Fibroblast of lung (primary cell): ENCODE data around the gene SECTM1. TPM values are rescaled to one million over a fixed set of nuclear protein-coding genes. Genes with fewer than 3 reads are reported as not detected.

Experiments used
- DNase-seq, 2 donors: peaks; one replicate each; pipeline versions ENCODE4 v3.0.0 to v3.0.0-alpha.2; 2010; ENCODE audit warnings: low read depth in 2 of 2
- H2AFZ ChIP-seq: 2 replicates; pipeline ENCODE4 v1.5.1; 2012; ENCODE audit warnings: low read length, control low read depth, inconsistent platforms
- H3K27ac ChIP-seq: 2 replicates; pipeline ENCODE4 v1.5.1; 2011; ENCODE audit warnings: low read length, control low read depth; ENCODE audit not compliant: insufficient read depth
- H3K27me3 ChIP-seq: 2 replicates; pipeline ENCODE4 v1.5.1; 2011; ENCODE audit warnings: mild to moderate bottlenecking, low read length; ENCODE audit not compliant: control insufficient read depth, insufficient read depth
- H3K36me3 ChIP-seq: 2 replicates; pipeline ENCODE4 v1.5.1; 2011; ENCODE audit warnings: low read length; ENCODE audit not compliant: control insufficient read depth, insufficient read depth
- H3K4me1 ChIP-seq: 2 replicates; pipeline ENCODE4 v1.5.1; 2011; ENCODE audit warnings: low read length; ENCODE audit not compliant: control insufficient read depth, insufficient read depth; ENCODE audit errors: extremely low read depth
- H3K4me2 ChIP-seq: 2 replicates; pipeline ENCODE4 v1.5.1; 2011; ENCODE audit warnings: low read length, control low read depth; ENCODE audit not compliant: insufficient read depth; ENCODE audit errors: extremely low read depth
- H3K4me3 ChIP-seq, 4 experiments: fragments of 200-600 bp in 1 of 4; sonication (generic) in 1 of 4; replicated peaks in 1 of 4; 2 replicates each; pipeline ENCODE4 v1.5.1; 2011 to 2016; ENCODE audit warnings: low read length in 4 of 4, low read depth in 3 of 4, mild to moderate bottlenecking in 3 of 4, control low read depth in 2 of 4, inconsistent platforms in 1 of 4, mixed read lengths in 1 of 4; ENCODE audit not compliant: insufficient read depth in 1 of 4; ENCODE audit errors: control extremely low read depth in 1 of 4
- H3K79me2 ChIP-seq: 2 replicates; pipeline ENCODE4 v1.5.1; 2012; ENCODE audit warnings: mild to moderate bottlenecking, low read length, inconsistent platforms; ENCODE audit not compliant: control insufficient read depth, insufficient read depth
- H3K9ac ChIP-seq: 2 replicates; pipeline ENCODE4 v1.5.1; 2011; ENCODE audit warnings: mild to moderate bottlenecking, low read length, control low read depth; ENCODE audit not compliant: insufficient read depth
- H3K9me3 ChIP-seq: 2 replicates; pipeline ENCODE4 v1.5.1; 2012; ENCODE audit warnings: low read depth, low read length; ENCODE audit not compliant: control insufficient read depth, insufficient read depth
- H4K20me1 ChIP-seq: 2 replicates; pipeline ENCODE4 v1.5.1; 2011; ENCODE audit warnings: low read length; ENCODE audit not compliant: control insufficient read depth, insufficient read depth; ENCODE audit errors: extremely low read depth
- EZH2 ChIP-seq: IDR thresholded peaks from 2 replicates; pipeline ENCODE4 v1.5.1; 2012; ENCODE audit warnings: low read length, control low read depth, mild to moderate bottlenecking; ENCODE audit errors: missing control alignments
- polyA plus RNA-seq, 2 donors: library from polyadenylated mRNA; depleted of rRNA in 1 of 2; stranded (reverse) in 1 of 2; unstranded in 1 of 2; fragments of >200 nt; gene quantifications; 2 replicates each; pipeline ENCODE4 v1.2.1, GENCODE V29; 2011 to 2012; ENCODE audit warnings: missing spikeins in 1 of 2
- total RNA-seq: library from RNA; depleted of rRNA; stranded (reverse); fragments of >200 nt; gene quantifications from 2 replicates; pipeline ENCODE4 v1.2.1, GENCODE V29; 2014
- TF ChIP-seq, protein P1 (sequence below), 2 donors: IDR thresholded peaks in 1 of 2; conservative IDR thresholded peaks in 1 of 2; 1 replicate in 1 of 2; 2 replicates in 1 of 2; pipeline ENCODE4 v1.5.1; 2011 to 2012; ENCODE audit warnings: low read length in 2 of 2, control low read depth in 1 of 2, inconsistent platforms in 1 of 2, low read depth in 1 of 2, mild to moderate bottlenecking in 1 of 2

SECTM1 gene
- total and polyA plus RNA-seq, 2 donors (not counting 1 experiment from before 2014, with no cell fraction given), result 17.3 to 17.5 TPM

DNA sequence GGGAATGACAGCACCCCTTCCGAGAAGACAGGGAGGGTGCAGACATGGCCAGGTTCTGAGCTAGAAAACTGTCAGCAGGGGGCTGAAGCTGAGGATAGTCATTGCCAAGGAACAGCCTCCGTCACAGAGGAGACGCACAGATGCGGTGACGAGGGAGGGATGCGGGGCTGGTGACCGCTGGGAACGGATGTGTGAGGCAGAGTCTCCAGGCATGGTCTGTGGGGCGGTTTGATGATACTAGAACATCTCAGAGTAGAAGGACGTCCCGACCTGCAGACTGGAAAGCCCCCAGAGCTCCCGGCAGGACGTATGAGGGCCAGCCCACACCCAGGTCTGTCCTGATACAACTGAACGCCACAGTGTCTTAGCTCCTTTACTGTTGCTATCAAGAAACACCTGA lies 58.2 kb downstream of the SECTM1 start:
- Histone ChIP-seq H3K36me3 (peaks cover 8% of the 10 kb centered on the region), H3K4me1 (peaks cover 4% of the 10 kb centered on the region), H3K27ac (no peak overlapping the region), H3K79me2 (peaks cover 28% of the 10 kb centered on the region), H3K4me2 (no peak overlapping the region), H3K9me3 (no peaks in the 10 kb centered on the region), H4K20me1 (no peaks in the 10 kb centered on the region), H2AFZ (no peak overlapping the region), H3K9ac (no peak overlapping the region), H3K27me3 (no peaks in the 10 kb centered on the region), H3K4me3 (no peak overlapping the region)
- no peak for TF ChIP-seq EZH2
- TF ChIP-seq, protein P1, sequence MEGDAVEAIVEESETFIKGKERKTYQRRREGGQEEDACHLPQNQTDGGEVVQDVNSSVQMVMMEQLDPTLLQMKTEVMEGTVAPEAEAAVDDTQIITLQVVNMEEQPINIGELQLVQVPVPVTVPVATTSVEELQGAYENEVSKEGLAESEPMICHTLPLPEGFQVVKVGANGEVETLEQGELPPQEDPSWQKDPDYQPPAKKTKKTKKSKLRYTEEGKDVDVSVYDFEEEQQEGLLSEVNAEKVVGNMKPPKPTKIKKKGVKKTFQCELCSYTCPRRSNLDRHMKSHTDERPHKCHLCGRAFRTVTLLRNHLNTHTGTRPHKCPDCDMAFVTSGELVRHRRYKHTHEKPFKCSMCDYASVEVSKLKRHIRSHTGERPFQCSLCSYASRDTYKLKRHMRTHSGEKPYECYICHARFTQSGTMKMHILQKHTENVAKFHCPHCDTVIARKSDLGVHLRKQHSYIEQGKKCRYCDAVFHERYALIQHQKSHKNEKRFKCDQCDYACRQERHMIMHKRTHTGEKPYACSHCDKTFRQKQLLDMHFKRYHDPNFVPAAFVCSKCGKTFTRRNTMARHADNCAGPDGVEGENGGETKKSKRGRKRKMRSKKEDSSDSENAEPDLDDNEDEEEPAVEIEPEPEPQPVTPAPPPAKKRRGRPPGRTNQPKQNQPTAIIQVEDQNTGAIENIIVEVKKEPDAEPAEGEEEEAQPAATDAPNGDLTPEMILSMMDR (conservative IDR thresholded peaks at IDR 0.05 in 1 of 2, IDR thresholded peaks at IDR 0.05 in 1 of 2; ENCODE audit: low read depth in 1 of 2, low read length in 2 of 2), result no peak
- DNase-seq, result no peak

DNA sequence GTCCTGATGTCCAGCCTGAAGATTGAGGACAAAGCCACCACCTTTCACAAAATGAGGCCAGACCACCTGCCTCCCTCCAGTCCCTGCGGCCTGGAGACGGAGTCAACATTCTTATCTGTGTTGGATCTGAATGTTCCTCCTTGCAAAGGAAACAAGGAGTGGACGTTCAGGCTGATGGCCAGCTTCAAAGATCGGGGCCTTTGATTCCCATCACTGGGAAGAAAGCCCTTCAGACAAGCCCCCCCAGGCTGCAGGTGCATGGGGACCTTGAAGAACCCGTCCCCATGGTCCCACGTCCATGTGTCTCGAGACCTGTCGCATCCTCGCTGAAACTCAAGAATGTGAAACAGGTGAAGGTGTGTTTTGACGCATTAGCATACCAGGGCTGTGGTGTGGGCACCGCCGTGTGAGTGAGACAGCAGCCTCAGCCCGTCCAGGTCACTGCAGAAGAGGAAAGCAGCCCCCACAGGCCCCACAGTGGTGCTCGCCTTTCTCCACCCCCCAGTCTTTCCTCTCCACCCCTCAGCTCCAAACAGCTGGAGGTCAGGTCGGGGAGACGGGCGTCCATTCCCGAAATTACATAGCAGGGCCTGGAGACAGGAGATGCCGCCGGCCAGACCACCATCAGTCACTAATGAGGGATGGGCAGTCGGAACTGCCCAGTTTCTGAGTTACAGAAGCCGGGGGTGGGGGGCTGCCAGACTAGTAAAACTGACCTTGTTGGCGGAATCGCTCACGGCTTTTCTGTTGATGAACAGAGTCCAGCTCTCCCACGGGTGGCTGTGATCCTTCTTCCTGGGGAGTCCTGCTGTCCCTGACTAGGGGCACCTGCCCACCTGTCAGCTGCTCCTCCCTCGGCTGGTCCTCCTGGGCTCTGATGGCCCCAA lies 59.2 kb downstream of the SECTM1 start:
- no peaks in the 10 kb centered on the region for H3K27me3 ChIP-seq
- peaks cover 37% of the 10 kb centered on the region for H3K79me2 ChIP-seq
- no peak for TF ChIP-seq EZH2
- TF ChIP-seq, protein P1 (conservative IDR thresholded peaks at IDR 0.05 in 1 of 2, IDR thresholded peaks at IDR 0.05 in 1 of 2; ENCODE audit: low read depth in 1 of 2, low read length in 2 of 2), result no peak
- H4K20me1 ChIP-seq, result peaks cover 3% of the 10 kb centered on the region
- H3K27ac ChIP-seq, result no peak overlapping the region
- H3K36me3 ChIP-seq, result peaks cover 13% of the 10 kb centered on the region
- no peaks in the 10 kb centered on the region for H3K9me3 ChIP-seq
- H3K4me2 ChIP-seq, result peak overlapping the region; percentile 78
- no peak overlapping the region for H3K9ac ChIP-seq
- H3K4me1 ChIP-seq, result peaks cover 4% of the 10 kb centered on the region
- H3K4me3 ChIP-seq, result peak overlapping the region in 2 of 4 experiments; percentile 59 to 72
- no peak overlapping the region for H2AFZ ChIP-seq
- DNase-seq, result no peak

DNA sequence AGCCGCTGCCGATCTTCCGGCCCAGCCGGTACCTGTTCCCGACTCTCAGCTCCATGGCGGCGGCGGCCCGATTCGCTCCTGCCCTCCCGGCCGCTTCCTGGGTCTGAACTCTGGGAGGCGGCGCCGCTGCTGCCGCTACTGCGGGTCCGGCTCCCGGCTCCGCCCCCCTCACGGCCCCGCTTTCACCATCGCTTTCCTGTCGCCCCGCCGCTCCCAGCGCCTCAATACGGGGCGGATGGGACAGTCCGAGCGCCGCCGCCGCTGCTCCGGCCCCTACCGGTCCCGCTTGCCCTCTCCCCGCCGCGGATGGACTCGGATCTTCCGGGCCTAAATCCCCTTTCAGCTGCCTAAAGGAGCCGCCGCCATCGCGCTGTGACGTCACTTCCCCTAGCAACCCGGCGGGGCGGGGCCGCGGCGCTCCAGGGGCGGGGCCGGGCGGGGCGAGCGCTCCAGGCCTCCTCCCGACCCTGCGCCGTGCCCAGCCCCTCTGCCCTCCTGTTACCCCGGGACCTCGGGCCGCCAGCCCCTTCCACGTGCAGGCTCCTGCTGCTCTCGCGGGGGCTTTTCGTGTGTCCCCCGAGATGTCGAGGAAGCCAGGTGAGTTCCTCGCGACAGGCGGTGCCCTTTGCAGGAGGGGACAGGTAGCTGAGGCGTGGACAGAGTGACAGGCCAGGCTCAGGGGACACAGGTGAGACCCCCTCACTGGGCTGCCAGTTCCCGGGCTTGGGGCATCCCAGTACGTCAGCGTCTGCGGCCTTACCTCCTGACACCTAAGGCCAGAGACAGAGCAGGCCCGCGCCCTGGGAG lies 60.0 kb downstream of the SECTM1 start, which contains the start of gene CSNK1D:
Gene CSNK1D (minus strand): TSS at position 374 of the 807 bp plus-strand sequence. CDS start 319 bp downstream, at position 55.
- Histone ChIP-seq H4K20me1 (peaks cover 10% of the 10 kb centered on the region), H3K79me2 (peaks cover 46% of the 10 kb centered on the region)
- DNase-seq, result peak; percentile 81 to 83

More for the DNA sequence above, 60.0 kb downstream of the SECTM1 start, which contains the start of gene CSNK1D:
- no peaks in the 10 kb centered on the region for H3K9me3 ChIP-seq
- H2AFZ ChIP-seq, result peak within 1 kb of the TSS; percentile 75
- TF ChIP-seq, protein P1 (conservative IDR thresholded peaks at IDR 0.05 in 1 of 2, IDR thresholded peaks at IDR 0.05 in 1 of 2; ENCODE audit: low read depth in 1 of 2, low read length in 2 of 2), result no peak
- no peak for TF ChIP-seq EZH2
- peak within 1 kb of the TSS; percentile 72 to 88 (median 78) for H3K4me3 ChIP-seq
- H3K27me3 ChIP-seq, result no peaks in the 10 kb centered on the region
- peaks cover 13% of the 10 kb centered on the region for H3K36me3 ChIP-seq
- H3K4me2 ChIP-seq, result peak within 1 kb of the TSS; percentile 96
- peaks cover 8% of the 10 kb centered on the region for H3K4me1 ChIP-seq
- H3K9ac ChIP-seq, result peak within 1 kb of the TSS; percentile 86
- H3K27ac ChIP-seq, result peak within 1 kb of the TSS; percentile 95
